T-cell (primary cell): ENCODE data around the gene ZFPM1. TPM values are rescaled to one million over a fixed set of nuclear protein-coding genes. Genes with fewer than 3 reads are reported as not detected.
A peak's percentile ranks its signal among the peaks of the same experiment; 100 is the strongest.

ENCODE experiments used
- ATAC-seq, 4 experiments: fragments of 200-7000 bp in 3 of 4; fragments of 150-1000 bp in 1 of 4; cut with Tn5 transposase; replicated peaks in 1 of 4; 1 replicate in 3 of 4; 2 replicates in 1 of 4; pipeline ENCODE4 v1.10.0; 2021; ENCODE audit warnings: moderate library complexity in 3 of 4, mild to moderate bottlenecking in 2 of 4, moderate number of reproducible peaks in 1 of 4
- CTCF ChIA-PET, 2 donors: fragments of 300-600 bp; sonication (Branson Sonifier 250); formaldehyde crosslinking; loops; one replicate each; lab custom pipeline; 2022; ENCODE audit warnings: antibody characterized with exemption in 2 of 2; lab: Charles Lee
- POLR2A ChIA-PET, 2 donors: fragments of 300-600 bp; sonication (Branson Sonifier 250); formaldehyde crosslinking; loops; one replicate each; lab custom pipeline; 2022; ENCODE audit warnings: antibody characterized with exemption in 2 of 2; lab: Charles Lee
- DNase-seq, 35 experiments: peaks; one replicate each; pipeline versions ENCODE4 v3.0.0 to v3.0.0-alpha.2; 2013 to 2023
- H3K27ac ChIP-seq: one replicate; pipeline ENCODE4 v1.5.1; 2013; ENCODE audit warnings: low read length
- H3K27me3 ChIP-seq, 2 experiments: replicated peaks in 1 of 2; 1 replicate in 1 of 2; 2 replicates in 1 of 2; pipeline versions ENCODE4 v1.6.1 to v1.7.0; 2013; ENCODE audit warnings: low read length in 1 of 2, mixed read lengths in 1 of 2; ENCODE audit not compliant: control insufficient read depth in 2 of 2, insufficient read depth in 2 of 2; ENCODE audit errors: extremely low read depth in 1 of 2
- H3K36me3 ChIP-seq, 2 donors: 1 replicate in 1 of 2; 2 replicates in 1 of 2; pipeline versions ENCODE4 v1.6.1 to v1.7.0; 2013; ENCODE audit warnings: low read length in 1 of 2; ENCODE audit not compliant: control insufficient read depth in 2 of 2, insufficient read depth in 1 of 2; ENCODE audit errors: extremely low read depth in 1 of 2
- H3K4me1 ChIP-seq, 2 experiments: 1 replicate in 1 of 2; 2 replicates in 1 of 2; pipeline versions ENCODE4 v1.6.1 to v1.7.0; 2013; ENCODE audit warnings: low read length in 2 of 2, mixed read lengths in 1 of 2; ENCODE audit not compliant: insufficient read depth in 2 of 2, control insufficient read depth in 1 of 2; ENCODE audit errors: extremely low read depth in 1 of 2
- H3K4me3 ChIP-seq, 2 donors: 1 replicate in 1 of 2; 2 replicates in 1 of 2; pipeline versions ENCODE4 v1.5.1 to v1.7.0; 2013; ENCODE audit warnings: mild to moderate bottlenecking in 2 of 2, low read length in 1 of 2, moderate library complexity in 1 of 2; ENCODE audit not compliant: control insufficient read depth in 1 of 2; ENCODE audit errors: extremely low read depth in 1 of 2
- H3K9me3 ChIP-seq: 2 replicates; pipeline ENCODE4 v1.7.0; 2013
- H3K27ac Mint-ChIP-seq, 2 donors: one replicate each; pipeline ENCODE4 v1.8.0; 2020 to 2021; ENCODE audit warnings: mild to moderate bottlenecking in 2 of 2, mixed read lengths in 2 of 2
- H3K27me3 Mint-ChIP-seq, 2 donors: one replicate each; pipeline ENCODE4 v1.8.0; 2021 to 2022; ENCODE audit warnings: mixed read lengths in 2 of 2
- H3K36me3 Mint-ChIP-seq: one replicate; pipeline ENCODE4 v1.8.0; 2021; ENCODE audit warnings: mixed read lengths
- H3K4me1 Mint-ChIP-seq, 3 donors: one replicate each; pipeline ENCODE4 v1.8.0; 2020 to 2022; ENCODE audit warnings: mixed read lengths in 3 of 3, mild to moderate bottlenecking in 1 of 3
- H3K4me3 Mint-ChIP-seq, 3 donors: one replicate each; pipeline ENCODE4 v1.8.0; 2020 to 2022; ENCODE audit warnings: mild to moderate bottlenecking in 3 of 3, mixed read lengths in 3 of 3, moderate library complexity in 3 of 3
- H3K9me3 Mint-ChIP-seq, 3 donors: one replicate each; pipeline ENCODE4 v1.8.0; 2020 to 2022; ENCODE audit warnings: mixed read lengths in 3 of 3
- WGBS: methylation state at CpG from one replicate; pipeline ENCODE4 v1.1.5; 2013; ENCODE audit warnings: missing lambda C conversion rate; ENCODE audit not compliant: insufficient coverage; 5-methylcytosine and 5-hydroxymethylcytosine counted together
- total RNA-seq, 35 experiments: library from RNA in 6 of 35; stranded (reverse) in 6 of 35; fragments of 120-200 nt in 1 of 35; gene quantifications; one replicate each; pipeline versions ENCODE4 v1.2.1 to v1.2.4 and lab custom pipeline; 2013 to 2026

ZFPM1 gene
- total RNA-seq, 5 donors from 2014 or later (not counting 1 experiment from before 2014, with no cell fraction given) = 19.6 to 38.4 (median 33.1) TPM

GRCh38 chr16:88471575-88471974, 18.5 kb downstream of the ZFPM1 start:
- DNase-seq (no peak), ATAC-seq (no peak)
- ChIA-PET CTCF (interaction anchor here in 1 of 2 donors (0.9 kb wide), 1 partner anchor 9 kb away, joined by 4 read pairs; no protein-coding TSS in a partner anchor), POLR2A (no interaction called here)
- Mint-ChIP-seq H3K27ac (peak overlapping the region in 1 of 2 donors; percentile 11), H3K27me3 (no peaks in the 10 kb centered on the region), H3K4me3 (no peak overlapping the region), H3K9me3 (no peaks in the 10 kb centered on the region), H3K36me3 (no peaks in the 10 kb centered on the region), H3K4me1 (peaks cover 26 to 60% (median 43%) of the 10 kb centered on the region in 3 donors)
- WGBS = 94% methylated on average over 14 of the region's 16 CpGs
- peaks cover 31 to 73% of the 10 kb centered on the region in 2 experiments for H3K4me1 ChIP-seq
- no peaks in the 10 kb centered on the region for H3K36me3 ChIP-seq
- no peaks in the 10 kb centered on the region for H3K9me3 ChIP-seq
- no peak overlapping the region for H3K4me3 ChIP-seq
- H3K27ac ChIP-seq = peak overlapping the region; percentile 76
- H3K27me3 ChIP-seq = no peaks in the 10 kb centered on the region

DNA sequence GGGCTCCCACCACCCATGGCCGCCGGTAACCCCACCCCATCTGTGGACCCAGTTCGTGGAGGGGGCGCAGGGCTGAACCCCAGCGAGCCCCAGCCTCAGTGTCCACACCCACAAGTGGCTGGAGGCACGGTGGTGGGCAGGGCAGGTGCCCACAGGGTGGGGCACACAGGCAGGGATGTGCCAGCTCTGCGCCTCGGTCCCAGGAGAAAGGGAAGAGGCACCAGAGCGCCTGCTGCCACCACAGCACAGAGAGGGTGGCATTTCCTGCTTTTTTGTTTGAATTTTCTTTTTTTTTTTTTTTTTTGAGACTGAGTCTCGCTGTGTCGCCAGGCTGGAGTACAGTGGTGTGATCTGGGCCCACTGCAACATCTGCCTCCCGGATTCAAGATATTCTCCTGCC, 19.0 kb downstream of the ZFPM1 start:
- CTCF ChIA-PET = interaction anchor here in 1 of 2 donors (0.9 kb wide), 1 partner anchor 9 kb away, joined by 4 read pairs; no protein-coding TSS in a partner anchor
- H3K4me1 ChIP-seq = peaks cover 29 to 73% of the 10 kb centered on the region in 2 experiments

GRCh38 chr16:88472637-88473205, 19.6 kb downstream of the ZFPM1 start:
- no peaks in the 10 kb centered on the region for H3K27me3 ChIP-seq
- Mint-ChIP-seq H3K4me3 (no peak overlapping the region), H3K36me3 (no peaks in the 10 kb centered on the region), H3K4me1 (peaks cover 38 to 60% (median 44%) of the 10 kb centered on the region in 3 donors), H3K27me3 (no peaks in the 10 kb centered on the region), H3K27ac (peak overlapping the region in 1 of 2 donors; percentile 72), H3K9me3 (no peaks in the 10 kb centered on the region)
- DNase-seq = no peak
- ChIA-PET POLR2A (no interaction called here), CTCF (no interaction called here)
- no peak for ATAC-seq
- H3K9me3 ChIP-seq = no peaks in the 10 kb centered on the region
- 84% methylated on average over 15 of the region's 22 CpGs for WGBS
- no peak overlapping the region for H3K4me3 ChIP-seq
- peak overlapping the region; percentile 76 for H3K27ac ChIP-seq
- no peaks in the 10 kb centered on the region for H3K36me3 ChIP-seq
- peaks cover 35 to 73% of the 10 kb centered on the region in 2 experiments for H3K4me1 ChIP-seq

More for the DNA sequence above, 19.0 kb downstream of the ZFPM1 start:
- Mint-ChIP-seq H3K27me3 (no peaks in the 10 kb centered on the region), H3K27ac (peak overlapping the region in 1 of 2 donors; percentile 72), H3K4me3 (no peak overlapping the region), H3K36me3 (no peaks in the 10 kb centered on the region), H3K9me3 (no peaks in the 10 kb centered on the region), H3K4me1 (peaks cover 31 to 60% (median 43%) of the 10 kb centered on the region in 3 donors)
- Histone ChIP-seq H3K27me3 (no peaks in the 10 kb centered on the region), H3K9me3 (no peaks in the 10 kb centered on the region), H3K27ac (peak overlapping the region; percentile 76), H3K36me3 (no peaks in the 10 kb centered on the region), H3K4me3 (no peak overlapping the region)
- ATAC-seq = peak in 1 of 4 experiments; percentile 25
- POLR2A ChIA-PET = no interaction called here
- 29% methylated on average over 6 of the region's 12 CpGs for WGBS
- peak in 4 of 35 experiments; percentile 14 to 40 (median 24) for DNase-seq

- Mint-ChIP-seq H3K4me1 (peaks cover 50 to 65% (median 50%) of the 10 kb centered on the region in 3 donors), H3K9me3 (no peaks in the 10 kb centered on the region), H3K36me3 (no peaks in the 10 kb centered on the region), H3K27ac (no peak overlapping the region), H3K4me3 (no peak overlapping the region), H3K27me3 (no peaks in the 10 kb centered on the region)
- no peaks in the 10 kb centered on the region for H3K36me3 ChIP-seq
- 95% methylated on average over 23 of the region's 43 CpGs for WGBS
- H3K4me3 ChIP-seq = no peak overlapping the region
- no peaks in the 10 kb centered on the region for H3K9me3 ChIP-seq
- DNase-seq (no peak), ATAC-seq (no peak)
- peaks cover 39 to 75% of the 10 kb centered on the region in 2 experiments for H3K4me1 ChIP-seq
- H3K27ac ChIP-seq = no peak overlapping the region
- POLR2A ChIA-PET = no interaction called here
- CTCF ChIA-PET = no interaction called here
- no peaks in the 10 kb centered on the region for H3K27me3 ChIP-seq
These were observed 20.8 kb downstream of the ZFPM1 start for GRCh38 chr16:88473666-88474534.

- POLR2A ChIA-PET = no interaction called here
- Mint-ChIP-seq H3K4me1 (peaks cover 48 to 64% (median 51%) of the 10 kb centered on the region in 3 donors), H3K4me3 (no peak overlapping the region)
These were observed 22.0 kb downstream of the ZFPM1 start for GRCh38 chr16:88475037-88475436.

GRCh38 chr16:88476203-88476602, 23.1 kb downstream of the ZFPM1 start:
- H3K27me3 Mint-ChIP-seq = no peaks in the 10 kb centered on the region
- POLR2A ChIA-PET = no interaction called here
- H3K4me3 Mint-ChIP-seq = peak overlapping the region in 1 of 3 donors; percentile 70
- ATAC-seq (no peak), DNase-seq (no peak)
- no peaks in the 10 kb centered on the region for H3K9me3 ChIP-seq
- H3K9me3 Mint-ChIP-seq = no peaks in the 10 kb centered on the region
- H3K4me1 Mint-ChIP-seq = peaks cover 44 to 62% (median 46%) of the 10 kb centered on the region in 3 donors
- no peaks in the 10 kb centered on the region for H3K36me3 ChIP-seq
- no peak overlapping the region for H3K4me3 ChIP-seq
- no peak overlapping the region for H3K27ac ChIP-seq
- H3K36me3 Mint-ChIP-seq = no peaks in the 10 kb centered on the region
- H3K27ac Mint-ChIP-seq = peak overlapping the region in 1 of 2 donors; percentile 25
- no peaks in the 10 kb centered on the region for H3K27me3 ChIP-seq
- 85% methylated on average over 11 of the region's 14 CpGs for WGBS
- CTCF ChIA-PET = no interaction called here
- peaks cover 38 to 76% of the 10 kb centered on the region in 2 experiments for H3K4me1 ChIP-seq

More at GRCh38 chr16:88475037-88475436, 22.0 kb downstream of the ZFPM1 start:
- H3K36me3 ChIP-seq = no peaks in the 10 kb centered on the region
- H3K36me3 Mint-ChIP-seq = no peaks in the 10 kb centered on the region
- no peaks in the 10 kb centered on the region for H3K27me3 ChIP-seq
- CTCF ChIA-PET = no interaction called here
- no peaks in the 10 kb centered on the region for H3K27me3 Mint-ChIP-seq
- H3K27ac Mint-ChIP-seq = no peak overlapping the region
- H3K9me3 Mint-ChIP-seq = no peaks in the 10 kb centered on the region
- peaks cover 38 to 75% of the 10 kb centered on the region in 2 experiments for H3K4me1 ChIP-seq
- H3K4me3 ChIP-seq = no peak overlapping the region
- ATAC-seq (no peak), DNase-seq (no peak)
- no peaks in the 10 kb centered on the region for H3K9me3 ChIP-seq
- H3K27ac ChIP-seq = no peak overlapping the region
- WGBS = 88% methylated on average over 3 of the region's 13 CpGs
